RWPE2 (cell line): ENCODE results near the gene MILR1.
"Not testable (repeated sequence)": the region's sequence is repeated elsewhere in the genome, so short reads cannot be mapped to it uniquely, and the experiment has no call there.

Experiments
- ATAC-seq: fragments of 200-7000 bp; cut with Tn5 transposase; 3 replicates; pipeline ENCODE4 v1.9.1; 2021; ENCODE audit warnings: low read depth
- DNase-seq: peaks from one replicate; pipeline ENCODE4 v3.0.0-alpha.2; 2020; ENCODE audit warnings: low spot score
- H3K27ac ChIP-seq: fragments of 450-650 bp; 2 replicates; pipeline ENCODE4 v1.5.1; 2017; ENCODE audit warnings: mild to moderate bottlenecking; ENCODE audit not compliant: poor library complexity, severe bottlenecking
- H3K27me3 ChIP-seq: fragments of 250-450 bp; sonication (Bioruptor Pico); 2 replicates; pipeline ENCODE4 v1.5.1; 2021; ENCODE audit warnings: mild to moderate bottlenecking, moderate library complexity; ENCODE audit not compliant: insufficient read depth, poor library complexity, severe bottlenecking
- H3K36me3 ChIP-seq: fragments of 250-450 bp; sonication (Bioruptor Pico); 2 replicates; pipeline ENCODE4 v1.5.1; 2020; ENCODE audit warnings: low read depth, mild to moderate bottlenecking, moderate library complexity
- H3K4me1 ChIP-seq: fragments of 250-450 bp; sonication (Bioruptor Pico); 2 replicates; pipeline ENCODE4 v1.5.1; 2021; ENCODE audit warnings: mild to moderate bottlenecking, moderate library complexity; ENCODE audit not compliant: insufficient read depth, poor library complexity, severe bottlenecking
- H3K4me3 ChIP-seq: fragments of 250-450 bp; sonication (Bioruptor Pico); 2 replicates; pipeline ENCODE4 v1.5.1; 2021; ENCODE audit warnings: mild to moderate bottlenecking, moderate library complexity; ENCODE audit not compliant: severe bottlenecking
- H3K9me3 ChIP-seq: fragments of 250-450 bp; sonication (Bioruptor Pico); 2 replicates; pipeline ENCODE4 v1.5.1; 2021; ENCODE audit warnings: mild to moderate bottlenecking, moderate library complexity; ENCODE audit not compliant: severe bottlenecking
- CTCF ChIP-seq: fragments of 450-650 bp; IDR thresholded peaks from one replicate; pipeline ENCODE4 v1.5.1; 2017; ENCODE audit warnings: mild to moderate bottlenecking, moderate library complexity; ENCODE audit not compliant: poor library complexity, severe bottlenecking

MILR1 gene

GRCh38 chr17:64460955-64461354 lies 12.0 kb downstream of the MILR1 start:
- no peaks in the 10 kb centered on the region for H3K4me1 ChIP-seq
- no peak for TF ChIP-seq CTCF
- no peak overlapping the region for H3K4me3 ChIP-seq
- DNase-seq (no peak), ATAC-seq (no peak)
- no peaks in the 10 kb centered on the region for H3K27me3 ChIP-seq
- no peaks in the 10 kb centered on the region for H3K9me3 ChIP-seq
- H3K27ac ChIP-seq: no peak overlapping the region
- no peaks in the 10 kb centered on the region for H3K36me3 ChIP-seq

GRCh38 chr17:64461788-64462187 lies 12.9 kb downstream of the MILR1 start:
- H3K27ac ChIP-seq: no peak overlapping the region
- no peaks in the 10 kb centered on the region for H3K9me3 ChIP-seq
- H3K4me1 ChIP-seq: no peaks in the 10 kb centered on the region
- no peak for TF ChIP-seq CTCF
- DNase-seq (no peak), ATAC-seq (no peak)
- H3K27me3 ChIP-seq: no peaks in the 10 kb centered on the region
- no peaks in the 10 kb centered on the region for H3K36me3 ChIP-seq
- no peak overlapping the region for H3K4me3 ChIP-seq

DNA sequence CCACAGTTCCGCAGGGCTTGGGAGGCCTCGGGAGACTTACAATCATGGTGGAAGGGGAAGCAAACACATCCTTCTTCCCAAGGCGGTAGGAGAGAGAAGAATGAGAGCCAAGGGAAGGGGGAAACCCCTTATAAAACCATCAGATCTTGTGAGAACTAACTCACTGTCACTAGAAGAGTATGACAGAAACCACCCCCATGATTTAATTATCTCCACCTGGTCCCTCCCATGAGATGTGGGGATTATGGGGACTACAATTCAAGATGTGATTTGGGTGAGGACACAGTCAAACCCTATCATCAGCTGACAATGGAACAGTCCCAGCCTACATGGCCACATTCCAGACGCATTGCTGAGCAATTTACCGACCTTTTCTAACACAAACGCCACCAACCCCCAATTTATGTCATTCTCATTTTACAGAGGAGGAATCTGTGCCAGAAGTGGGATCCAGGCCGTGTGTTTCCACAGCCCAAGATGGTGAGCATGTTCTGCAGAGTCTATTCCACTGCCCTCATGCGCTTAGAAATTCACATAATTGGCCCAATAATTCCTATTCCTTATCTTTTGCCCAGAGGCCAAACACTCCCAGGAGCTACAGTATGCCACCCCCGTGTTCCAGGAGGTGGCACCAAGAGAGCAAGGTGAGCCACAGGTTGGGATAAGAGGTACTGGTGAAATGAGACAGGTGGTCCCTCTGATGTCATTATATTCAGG lies 17.3 kb downstream of the MILR1 start:
- ATAC-seq (no peak), DNase-seq (no peak)
- no peak overlapping the region for H3K4me3 ChIP-seq
- no peak overlapping the region for H3K27ac ChIP-seq
- no peaks in the 10 kb centered on the region for H3K4me1 ChIP-seq
- no peaks in the 10 kb centered on the region for H3K36me3 ChIP-seq
- H3K9me3 ChIP-seq: no peaks in the 10 kb centered on the region
- no peak for TF ChIP-seq CTCF
- no peaks in the 10 kb centered on the region for H3K27me3 ChIP-seq

DNA sequence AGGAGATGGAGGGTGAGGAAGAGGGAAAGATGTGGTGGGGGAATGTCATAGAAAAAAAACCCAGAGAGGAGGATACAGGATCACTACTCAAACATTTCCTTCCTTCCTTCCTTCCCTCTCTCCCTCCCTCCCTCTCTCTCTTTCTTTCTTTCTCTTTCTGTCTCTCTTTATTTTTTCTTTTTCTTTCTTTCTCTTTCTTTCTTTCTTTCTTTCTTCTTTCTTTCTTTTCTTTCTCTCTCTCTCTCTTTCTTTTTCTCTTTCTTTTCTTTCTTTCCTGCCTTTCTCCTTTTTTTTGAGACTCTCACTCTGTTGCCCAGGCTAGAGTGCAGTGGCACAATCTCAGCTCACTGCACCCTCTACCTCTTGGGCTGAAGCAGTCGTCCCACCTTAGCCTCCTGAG lies 17.9 kb downstream of the MILR1 start:
- H3K4me1 ChIP-seq, H3K27me3 ChIP-seq, H3K9me3 ChIP-seq, H3K4me3 ChIP-seq, ATAC-seq, DNase-seq, H3K27ac ChIP-seq, H3K36me3 ChIP-seq: not testable (repeated sequence)

DNA sequence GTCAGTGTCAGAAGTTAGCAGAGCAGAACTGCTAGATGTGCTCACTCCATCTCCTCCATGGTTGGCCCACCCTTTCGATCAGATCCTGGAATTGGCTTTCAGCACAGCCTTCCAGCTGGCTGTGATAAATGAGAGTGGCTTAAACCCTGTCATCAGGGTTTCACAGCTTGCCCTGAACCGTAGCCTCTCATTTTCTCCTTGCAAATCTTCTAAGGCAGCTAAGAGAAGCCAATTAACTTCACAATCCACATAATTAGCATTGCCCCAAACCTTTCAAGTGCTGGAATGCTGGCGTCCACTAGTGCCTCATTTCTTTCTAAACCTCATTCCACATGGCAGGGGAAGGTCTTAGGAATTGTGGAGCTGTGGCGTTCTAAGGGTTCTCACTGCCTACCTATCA lies 21.7 kb downstream of the MILR1 start:
- no peak for DNase-seq
- H3K27me3 ChIP-seq: no peaks in the 10 kb centered on the region
- H3K36me3 ChIP-seq: no peaks in the 10 kb centered on the region
- no peak for ATAC-seq
- no peak overlapping the region for H3K27ac ChIP-seq
- no peaks in the 10 kb centered on the region for H3K4me1 ChIP-seq
- no peak for TF ChIP-seq CTCF
- H3K9me3 ChIP-seq: no peaks in the 10 kb centered on the region
- no peak overlapping the region for H3K4me3 ChIP-seq
